SU-DHL-6 (cell line): Measurements from ENCODE around the gene CSF3R.

Source experiments
- H2AFZ ChIP-seq: fragments of 200-600 bp; sonication (generic); 2 replicates; pipeline ENCODE4 v1.6.1; 2014; ENCODE audit warnings: low read depth, mild to moderate bottlenecking, moderate library complexity, mixed read lengths, antibody characterized with exemption, low read length; ENCODE audit not compliant: severe bottlenecking
- H3F3A ChIP-seq: fragments of 200-600 bp; shearing (Covaris generic); 2 replicates; pipeline ENCODE4 v1.6.0; 2016; ENCODE audit warnings: antibody characterized with exemption, mild to moderate bottlenecking; ENCODE audit not compliant: insufficient read depth
- H3K27ac ChIP-seq: fragments of 200-600 bp; sonication (generic); 2 replicates; pipeline ENCODE4 v1.5.1; 2016; ENCODE audit warnings: low read depth, mild to moderate bottlenecking, low read length, moderate library complexity, mixed read lengths
- H3K27me3 ChIP-seq: fragments of 200-600 bp; sonication (generic), shearing (Covaris generic); 2 replicates; pipeline ENCODE4 v1.6.0; 2014; ENCODE audit warnings: mild to moderate bottlenecking, low read length
- H3K36me3 ChIP-seq: fragments of 200-600 bp; sonication (generic); 2 replicates; pipeline ENCODE4 v1.6.1; 2014; ENCODE audit warnings: mild to moderate bottlenecking, low read length, mixed read lengths
- H3K4me2 ChIP-seq: fragments of 300-600, 200-600 bp; shearing (Covaris generic), sonication (generic); 2 replicates; pipeline ENCODE4 v1.6.0; 2014; ENCODE audit warnings: low read length, low read depth, mild to moderate bottlenecking; ENCODE audit not compliant: poor library complexity, severe bottlenecking
- H3K4me3 ChIP-seq: fragments of 200-600 bp; sonication (generic); 2 replicates; pipeline ENCODE4 v1.5.1; 2014; ENCODE audit warnings: antibody characterized with exemption, low read length, mild to moderate bottlenecking, mixed read lengths; ENCODE audit not compliant: insufficient read depth, poor library complexity, severe bottlenecking
- H3K79me2 ChIP-seq: fragments of 200-600 bp; sonication (generic); 2 replicates; pipeline ENCODE4 v1.6.1; 2014; ENCODE audit warnings: mild to moderate bottlenecking, low read length, moderate library complexity; ENCODE audit not compliant: insufficient read depth
- H3K9ac ChIP-seq: fragments of 200-600 bp; sonication (generic); 2 replicates; pipeline ENCODE4 v1.7.0; 2014; ENCODE audit warnings: mild to moderate bottlenecking, low read length
- H3K9me2 ChIP-seq: fragments of 200-600 bp; sonication (generic); replicated peaks from 2 replicates; pipeline ENCODE4 v1.6.1; 2014; ENCODE audit warnings: low read length; ENCODE audit not compliant: insufficient read depth
- H3K9me3 ChIP-seq: fragments of 200-600 bp; sonication (generic); 2 replicates; pipeline ENCODE4 v1.6.1; 2014; ENCODE audit warnings: low read length, mixed read lengths; ENCODE audit not compliant: insufficient read depth
- H4K20me1 ChIP-seq: fragments of 200-600 bp; sonication (generic); 2 replicates; pipeline ENCODE4 v1.6.1; 2014; ENCODE audit warnings: low read depth, mild to moderate bottlenecking, antibody characterized with exemption, low read length, moderate library complexity, mixed read lengths
- CTCF ChIP-seq: fragments of 200-600 bp; sonication (generic); IDR thresholded peaks from one replicate; pipeline ENCODE4 v1.5.1; 2017; ENCODE audit warnings: antibody characterized with exemption, mild to moderate bottlenecking, low read length, moderate library complexity; ENCODE audit not compliant: insufficient read depth, poor library complexity, severe bottlenecking
- EZH2phosphoT487 ChIP-seq: fragments of 200-600 bp; sonication (generic), shearing (Covaris generic); conservative IDR thresholded peaks from 2 replicates; pipeline ENCODE4 v1.6.1; 2018; ENCODE audit warnings: mild to moderate bottlenecking, antibody characterized with exemption, low read length, moderate library complexity, mixed read lengths

Gene CSF3R

GRCh38 chr1:36525166-36525565 is 42.5 kb upstream of the CSF3R start:
- H3K27me3 ChIP-seq = no peaks in the 10 kb centered on the region
- H3K4me2 ChIP-seq = no peak overlapping the region
- no peaks in the 10 kb centered on the region for H3K9me2 ChIP-seq
- H3K9me3 ChIP-seq = no peaks in the 10 kb centered on the region
- H3K36me3 ChIP-seq = no peaks in the 10 kb centered on the region
- no peaks in the 10 kb centered on the region for H3F3A ChIP-seq
- no peak overlapping the region for H2AFZ ChIP-seq
- H3K79me2 ChIP-seq = no peaks in the 10 kb centered on the region
- no peak for TF ChIP-seq CTCF
- TF ChIP-seq EZH2phosphoT487 = no peak
- no peaks in the 10 kb centered on the region for H4K20me1 ChIP-seq
- H3K27ac ChIP-seq = no peak overlapping the region
- no peak overlapping the region for H3K9ac ChIP-seq
- no peak overlapping the region for H3K4me3 ChIP-seq

GRCh38 chr1:36524359-36525062 is 41.8 kb upstream of the CSF3R start:
- H3F3A ChIP-seq = no peaks in the 10 kb centered on the region
- no peaks in the 10 kb centered on the region for H3K27me3 ChIP-seq
- H4K20me1 ChIP-seq = no peaks in the 10 kb centered on the region
- H3K79me2 ChIP-seq = no peaks in the 10 kb centered on the region
- no peak overlapping the region for H3K4me3 ChIP-seq
- H3K27ac ChIP-seq = no peak overlapping the region
- H3K9ac ChIP-seq = no peak overlapping the region
- H3K4me2 ChIP-seq = no peak overlapping the region
- H3K9me2 ChIP-seq = no peaks in the 10 kb centered on the region
- H3K9me3 ChIP-seq = no peaks in the 10 kb centered on the region
- no peaks in the 10 kb centered on the region for H3K36me3 ChIP-seq
- no peak overlapping the region for H2AFZ ChIP-seq
- TF ChIP-seq CTCF (no peak), EZH2phosphoT487 (no peak)

DNA sequence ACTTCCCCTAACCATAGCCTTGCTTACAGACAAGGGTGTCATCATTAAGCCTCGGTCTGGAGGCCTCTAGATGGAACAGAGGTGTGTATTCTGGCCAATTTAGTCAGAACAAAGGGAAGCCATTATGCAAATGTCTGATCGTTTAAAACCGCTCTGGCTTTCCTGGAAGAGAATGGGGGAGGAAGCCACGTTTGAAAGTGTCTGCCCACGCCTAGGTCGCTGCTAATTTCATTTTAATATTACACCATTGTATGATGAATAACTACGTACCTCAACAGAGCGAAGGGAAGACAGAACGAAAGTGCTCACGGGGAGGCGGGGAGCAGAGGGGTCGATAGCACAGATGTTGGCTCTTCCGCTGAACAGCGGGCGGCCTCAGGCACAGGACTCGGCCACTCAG is 41.1 kb upstream of the CSF3R start:
- no peaks in the 10 kb centered on the region for H3K9me3 ChIP-seq
- no peak overlapping the region for H3K9ac ChIP-seq
- no peaks in the 10 kb centered on the region for H4K20me1 ChIP-seq
- H3F3A ChIP-seq = no peaks in the 10 kb centered on the region
- no peak overlapping the region for H3K4me3 ChIP-seq
- H3K36me3 ChIP-seq = no peaks in the 10 kb centered on the region
- TF ChIP-seq EZH2phosphoT487 (no peak), CTCF (no peak)
- H3K79me2 ChIP-seq = no peaks in the 10 kb centered on the region
- H3K27me3 ChIP-seq = no peaks in the 10 kb centered on the region
- H3K9me2 ChIP-seq = no peaks in the 10 kb centered on the region
- H2AFZ ChIP-seq = no peak overlapping the region
- H3K4me2 ChIP-seq = no peak overlapping the region
- no peak overlapping the region for H3K27ac ChIP-seq
